GM06990 (cell line): ENCODE results near the gene ZNF212.
A peak's percentile ranks its signal among the peaks of the same experiment; 100 is the strongest.

Source experiments
- DNase-seq: peaks from one replicate; pipeline ENCODE4 v3.0.0-alpha.2; 2011; ENCODE audit not compliant: insufficient read length; ENCODE audit errors: extremely low read depth
- H3K27me3 ChIP-seq: replicated peaks from 2 replicates; pipeline ENCODE4 v1.6.0; 2011; ENCODE audit warnings: low read length; ENCODE audit not compliant: control insufficient read depth, insufficient read depth
- H3K36me3 ChIP-seq: 2 replicates; pipeline ENCODE4 v1.5.1; 2011; ENCODE audit warnings: low read length; ENCODE audit not compliant: control insufficient read depth, insufficient read depth
- H3K4me3 ChIP-seq: replicated peaks from 2 replicates; pipeline ENCODE4 v1.5.1; 2011; ENCODE audit warnings: low read depth, mild to moderate bottlenecking, control low read depth, low read length
- TF ChIP-seq, protein P1 (sequence below): IDR thresholded peaks from 2 replicates; pipeline ENCODE4 v1.5.1; 2011; ENCODE audit warnings: low read length, control low read depth, mild to moderate bottlenecking, inconsistent platforms; ENCODE audit not compliant: insufficient read depth, poor library complexity, severe bottlenecking

Gene ZNF212

DNA sequence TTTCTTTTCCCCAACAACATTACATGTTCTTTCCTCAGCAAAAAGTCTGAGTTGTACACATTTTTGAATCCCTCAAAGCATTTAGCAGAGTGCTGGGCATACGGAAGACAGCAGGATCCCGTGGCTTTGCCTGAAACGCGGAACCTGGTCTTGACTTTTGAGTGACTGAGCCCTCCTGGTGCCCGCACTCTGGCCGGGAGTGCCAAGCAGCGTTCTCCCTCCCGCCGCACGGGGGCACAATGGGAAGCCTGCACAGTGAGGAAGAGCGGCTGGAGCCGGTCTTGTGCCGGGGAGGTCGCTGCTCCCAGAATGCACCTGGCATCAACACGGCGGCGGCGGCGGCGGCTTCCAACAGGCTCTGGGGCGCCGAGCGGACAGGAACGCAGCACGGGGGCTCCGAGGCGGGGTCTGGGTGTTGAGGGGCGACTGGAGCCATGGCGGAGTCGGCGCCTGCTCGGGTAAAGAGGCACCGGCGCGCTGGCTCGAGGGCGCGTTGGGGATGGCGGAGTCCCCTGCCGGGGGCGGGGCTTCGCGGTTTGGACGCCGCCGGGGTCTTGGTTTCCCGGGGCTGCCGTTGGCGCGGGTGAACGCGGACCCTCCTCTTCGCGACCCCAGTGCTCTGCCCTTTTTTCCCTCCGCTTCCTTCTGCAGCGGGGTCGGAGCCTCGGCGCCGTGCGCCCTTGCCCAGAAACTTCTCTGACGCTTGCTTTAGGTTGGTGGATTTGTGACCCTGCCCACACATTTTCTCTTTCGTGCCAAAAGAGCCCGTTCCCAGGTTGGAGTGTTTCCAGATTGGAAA, at the start of gene ZNF212:
TSS of gene ZNF212 (plus strand) at position 307 of the 799 bp plus-strand sequence. CDS start at position 435, 128 bp downstream.
- peak; percentile 86 for DNase-seq
- Histone ChIP-seq H3K27me3 (no peaks in the 10 kb centered on the region), H3K36me3 (no peaks in the 10 kb centered on the region), H3K4me3 (peak within 1 kb of the TSS; percentile 95)
- TF ChIP-seq, protein P1, sequence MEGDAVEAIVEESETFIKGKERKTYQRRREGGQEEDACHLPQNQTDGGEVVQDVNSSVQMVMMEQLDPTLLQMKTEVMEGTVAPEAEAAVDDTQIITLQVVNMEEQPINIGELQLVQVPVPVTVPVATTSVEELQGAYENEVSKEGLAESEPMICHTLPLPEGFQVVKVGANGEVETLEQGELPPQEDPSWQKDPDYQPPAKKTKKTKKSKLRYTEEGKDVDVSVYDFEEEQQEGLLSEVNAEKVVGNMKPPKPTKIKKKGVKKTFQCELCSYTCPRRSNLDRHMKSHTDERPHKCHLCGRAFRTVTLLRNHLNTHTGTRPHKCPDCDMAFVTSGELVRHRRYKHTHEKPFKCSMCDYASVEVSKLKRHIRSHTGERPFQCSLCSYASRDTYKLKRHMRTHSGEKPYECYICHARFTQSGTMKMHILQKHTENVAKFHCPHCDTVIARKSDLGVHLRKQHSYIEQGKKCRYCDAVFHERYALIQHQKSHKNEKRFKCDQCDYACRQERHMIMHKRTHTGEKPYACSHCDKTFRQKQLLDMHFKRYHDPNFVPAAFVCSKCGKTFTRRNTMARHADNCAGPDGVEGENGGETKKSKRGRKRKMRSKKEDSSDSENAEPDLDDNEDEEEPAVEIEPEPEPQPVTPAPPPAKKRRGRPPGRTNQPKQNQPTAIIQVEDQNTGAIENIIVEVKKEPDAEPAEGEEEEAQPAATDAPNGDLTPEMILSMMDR: peak; percentile 93

DNA sequence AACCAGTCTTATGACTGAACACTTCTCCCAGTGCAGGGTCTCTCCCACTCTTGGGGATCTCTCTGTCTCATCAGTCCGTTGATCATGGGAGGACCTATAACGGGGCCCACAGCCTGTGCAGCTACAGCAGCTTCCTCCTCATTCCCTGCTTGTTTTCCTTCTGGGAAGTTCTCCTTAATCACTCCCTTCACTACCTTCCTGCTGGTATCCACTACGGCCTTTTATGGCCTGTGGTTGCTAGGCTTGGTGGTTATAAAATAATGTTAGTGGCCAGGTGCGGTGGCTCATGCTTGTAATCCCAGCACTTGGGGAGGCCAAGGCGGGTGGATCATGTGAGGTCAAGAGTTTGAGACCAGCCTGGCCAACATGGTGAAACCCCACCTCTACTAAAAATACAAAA, 47.6 kb upstream of the ZNF212 start:
- no peaks in the 10 kb centered on the region for H3K36me3 ChIP-seq

DNA sequence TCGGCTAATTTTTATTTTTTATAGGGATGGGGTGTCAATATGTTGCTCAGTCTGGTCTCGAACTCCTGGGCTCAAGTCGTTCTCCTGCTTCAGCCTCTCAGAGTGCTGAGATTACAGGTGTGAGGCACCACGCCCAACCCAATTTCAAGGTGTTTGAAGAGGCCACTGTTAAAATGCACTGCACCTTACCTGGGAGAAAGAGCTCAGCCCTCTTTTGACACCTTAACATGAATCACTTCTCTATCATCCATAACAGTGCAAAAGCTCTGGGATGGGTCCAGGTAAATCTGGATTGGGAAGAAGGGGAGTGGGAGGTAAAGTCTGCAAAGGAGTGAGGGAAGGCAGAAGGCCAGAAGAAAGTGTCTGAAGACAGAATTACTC, 44.7 kb upstream of the ZNF212 start:
- Histone ChIP-seq H3K4me3 (peak overlapping the region; percentile 89), H3K27me3 (no peaks in the 10 kb centered on the region), H3K36me3 (peaks cover 6% of the 10 kb centered on the region)
- no peak for DNase-seq
- TF ChIP-seq, protein P1: no peak

More for the DNA sequence above, 47.6 kb upstream of the ZNF212 start:
- Histone ChIP-seq H3K27me3 (no peaks in the 10 kb centered on the region), H3K4me3 (no peak overlapping the region)
- TF ChIP-seq, protein P1: no peak
- DNase-seq: no peak

DNA sequence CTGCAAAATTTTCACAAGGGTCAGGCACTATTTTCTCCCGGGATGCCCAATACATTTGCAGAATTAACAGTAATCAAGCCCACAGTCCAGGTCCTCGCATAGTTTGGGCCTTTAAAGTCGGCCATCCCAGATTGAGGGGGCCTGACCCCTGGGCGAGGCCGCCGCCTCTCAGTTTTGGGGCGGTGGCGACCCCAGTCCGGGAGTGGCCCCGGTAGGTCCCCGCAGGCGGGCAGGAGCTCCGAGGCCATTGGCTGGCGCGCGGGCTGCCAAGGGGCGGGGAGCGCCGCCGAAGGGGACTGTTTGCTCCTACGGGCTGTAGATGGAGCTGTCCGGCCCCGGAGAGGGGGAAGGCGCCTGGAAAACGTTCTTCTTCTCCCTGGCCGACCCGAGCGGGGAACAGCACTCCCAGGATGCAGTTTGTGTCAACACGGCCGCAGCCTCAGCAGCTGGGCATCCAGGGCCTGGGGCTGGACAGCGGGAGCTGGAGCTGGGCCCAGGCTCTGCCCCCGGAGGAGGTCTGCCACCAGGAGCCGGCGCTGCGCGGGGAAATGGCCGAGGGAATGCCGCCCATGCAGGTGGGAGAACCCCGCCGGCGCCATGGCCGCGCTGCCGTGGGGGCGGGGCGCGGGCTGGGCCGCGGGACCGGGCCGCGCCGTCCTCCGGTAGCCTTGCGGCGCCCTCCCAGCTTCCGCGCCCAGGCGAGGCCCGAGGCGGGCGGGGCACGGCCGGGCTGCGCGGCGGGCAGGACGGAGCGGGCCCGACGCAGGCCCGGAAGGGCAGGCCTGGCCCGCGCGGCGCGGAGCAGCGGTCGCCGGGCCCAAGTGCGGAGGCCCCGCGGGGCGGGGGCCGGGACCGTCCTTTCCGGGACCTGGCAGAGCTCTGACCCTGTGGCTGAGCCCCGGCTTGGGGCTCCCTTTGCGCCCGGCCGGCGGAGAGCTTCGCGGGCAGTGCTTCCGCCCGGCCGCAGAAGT, 44.0 kb upstream of the ZNF212 start, which contains the start of gene ZNF282:
TSS of gene ZNF282 (plus strand) at position 367 of the 971 bp plus-strand sequence. CDS start at position 411, 44 bp downstream.
- DNase-seq: peak; percentile 87
- TF ChIP-seq, protein P1: peak; percentile 72
- Histone ChIP-seq H3K36me3 (peaks cover 10% of the 10 kb centered on the region), H3K4me3 (peak within 1 kb of the TSS; percentile 89), H3K27me3 (no peaks in the 10 kb centered on the region)

DNA sequence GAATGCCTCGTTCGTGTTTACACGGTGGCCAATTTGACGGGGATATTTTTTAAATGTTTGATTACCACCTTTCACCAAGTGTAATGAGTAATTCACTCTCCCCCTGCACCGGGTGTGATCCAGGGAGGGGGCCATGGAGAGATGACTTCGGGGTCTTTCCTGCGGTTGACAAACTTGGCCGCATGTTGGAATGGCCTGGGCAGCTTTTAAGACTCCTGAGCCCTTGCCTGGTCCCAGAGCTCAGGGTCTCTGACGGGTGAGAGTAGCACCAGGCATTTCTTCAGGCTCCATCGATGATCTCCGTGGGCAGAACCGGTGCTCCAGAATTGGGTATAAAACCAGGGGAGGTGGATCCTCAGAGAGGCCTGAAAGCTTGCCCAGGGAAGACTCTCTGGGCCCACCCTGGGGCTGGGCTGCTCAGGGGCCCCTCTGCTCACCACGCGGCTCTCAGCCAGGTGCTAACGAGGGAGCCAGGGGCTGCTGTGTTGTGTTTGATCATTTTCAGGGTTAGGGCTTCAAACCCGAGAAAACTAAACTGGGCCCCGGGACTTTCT, 43.2 kb upstream of the ZNF212 start:
- Histone ChIP-seq H3K27me3 (no peaks in the 10 kb centered on the region), H3K4me3 (peak overlapping the region; percentile 89), H3K36me3 (peaks cover 11% of the 10 kb centered on the region)
- TF ChIP-seq, protein P1: no peak
- DNase-seq: peak; percentile 35
